ENCODE results near the gene CELSR1.
"Not testable (repeated sequence)": the region's sequence is repeated elsewhere in the genome, so short reads cannot be mapped to it uniquely, and the experiment has no call there.

Gene CELSR1

GRCh38 chr22:46315976-46316375, 221.4 kb downstream of the CELSR1 start:
- DNase-seq, result no peak

GRCh38 chr22:46312848-46313247, 224.6 kb downstream of the CELSR1 start:
- not testable (repeated sequence) for DNase-seq

GRCh38 chr22:46312056-46312455, 225.4 kb downstream of the CELSR1 start:
- no peak for DNase-seq
